Measurements from ENCODE around the gene ZNF91. TPM values are rescaled to one million over a fixed set of nuclear protein-coding genes. Genes with fewer than 3 reads are reported as not detected.
"Not testable (repeated sequence)": the region's sequence is repeated elsewhere in the genome, so short reads cannot be mapped to it uniquely, and the experiment has no call there.

The ZNF91 gene
- polyA plus RNA-seq, 6 donors from 2014 or later = 17.6 to 48.5 (median 40.6) TPM

GRCh38 chr19:23345838-23346237 lies 49.4 kb downstream of the ZNF91 start:
- Mint-ChIP-seq H3K36me3 (peaks cover 76 to 84% of the 10 kb centered on the region in 2 donors), H3K4me1 (peaks cover 11 to 29% (median 23%) of the 10 kb centered on the region in 3 donors), H3K27me3 (no peaks in the 10 kb centered on the region), H3K4me3 (peak overlapping the region in 1 of 8 donors; percentile 77), H3K27ac (no peak overlapping the region), H3K9me3 (peaks cover 36 to 89% (median 88%) of the 10 kb centered on the region in 7 donors)
- ATAC-seq (ENCODE audit: low read depth in 2 of 2) (no peak), DNase-seq (no peak)

GRCh38 chr19:23343434-23344010 lies 51.7 kb downstream of the ZNF91 start:
- Mint-ChIP-seq H3K4me1 (peaks cover 4 to 24% (median 20%) of the 10 kb centered on the region in 3 donors), H3K27ac (peak overlapping the region in 2 of 6 donors; percentile 31 to 65), H3K27me3 (no peaks in the 10 kb centered on the region), H3K36me3 (peaks cover 77 to 80% of the 10 kb centered on the region in 2 donors), H3K4me3 (no peak overlapping the region), H3K9me3 (peaks cover 32 to 91% (median 86%) of the 10 kb centered on the region in 7 donors)
- ATAC-seq (ENCODE audit: low read depth in 2 of 2) = no peak
- DNase-seq = no peak

- Mint-ChIP-seq H3K36me3 (peaks cover 24 to 44% of the 10 kb centered on the region in 2 donors), H3K27ac (peak overlapping the region in 2 of 6 donors; percentile 2 to 30), H3K4me3 (no peak overlapping the region), H3K9me3 (peaks cover 12 to 41% (median 32%) of the 10 kb centered on the region in 7 donors), H3K27me3 (no peaks in the 10 kb centered on the region), H3K4me1 (peaks cover 0 to 17% (median 9%) of the 10 kb centered on the region in 3 donors)
- ATAC-seq (ENCODE audit: low read depth in 2 of 2) (no peak), DNase-seq (no peak)
These were observed 67.1 kb downstream of the ZNF91 start for GRCh38 chr19:23328211-23328610.

GRCh38 chr19:23321953-23322549 lies 73.2 kb downstream of the ZNF91 start:
- peak in 1 of 2 donors; percentile 18 for ATAC-seq (ENCODE audit: low read depth in 2 of 2)
- Mint-ChIP-seq H3K36me3 (peaks cover 7 to 29% of the 10 kb centered on the region in 2 donors), H3K27ac (no peak overlapping the region), H3K4me3 (no peak overlapping the region), H3K4me1 (peaks cover 0 to 12% (median 9%) of the 10 kb centered on the region in 3 donors), H3K9me3 (peaks cover 3 to 27% (median 20%) of the 10 kb centered on the region in 7 donors), H3K27me3 (no peaks in the 10 kb centered on the region)
- no peak for DNase-seq

GRCh38 chr19:23321403-23321802 lies 73.9 kb downstream of the ZNF91 start:
- not testable (repeated sequence) for H3K27ac Mint-ChIP-seq; H3K27me3 Mint-ChIP-seq; DNase-seq; H3K4me3 Mint-ChIP-seq; ATAC-seq (ENCODE audit: low read depth in 2 of 2)
- peaks cover 4 to 27% (median 20%) of the 10 kb centered on the region in 7 donors for H3K9me3 Mint-ChIP-seq
- peaks cover 0 to 12% (median 9%) of the 10 kb centered on the region in 3 donors for H3K4me1 Mint-ChIP-seq
- H3K36me3 Mint-ChIP-seq = peaks cover 7 to 29% of the 10 kb centered on the region in 2 donors

GRCh38 chr19:23319571-23319970 lies 75.7 kb downstream of the ZNF91 start:
- H3K36me3 Mint-ChIP-seq = peaks cover 0 to 17% of the 10 kb centered on the region in 2 donors
- H3K4me3 Mint-ChIP-seq; H3K27ac Mint-ChIP-seq; H3K27me3 Mint-ChIP-seq; DNase-seq; ATAC-seq (ENCODE audit: low read depth in 2 of 2): not testable (repeated sequence)
- peaks cover 0 to 12% (median 0%) of the 10 kb centered on the region in 3 donors for H3K4me1 Mint-ChIP-seq
- peaks cover 4 to 23% (median 15%) of the 10 kb centered on the region in 7 donors for H3K9me3 Mint-ChIP-seq

- H3K27ac Mint-ChIP-seq; H3K27me3 Mint-ChIP-seq; H3K4me3 Mint-ChIP-seq; DNase-seq; ATAC-seq (ENCODE audit: low read depth in 2 of 2); H3K4me1 Mint-ChIP-seq: not testable (repeated sequence)
- peaks cover 4 to 22% (median 12%) of the 10 kb centered on the region in 7 donors for H3K9me3 Mint-ChIP-seq
- peaks cover 0 to 13% of the 10 kb centered on the region in 2 donors for H3K36me3 Mint-ChIP-seq
These were observed 76.3 kb downstream of the ZNF91 start for GRCh38 chr19:23318941-23319340.

GRCh38 chr19:23318143-23318542 lies 77.1 kb downstream of the ZNF91 start:
- DNase-seq = no peak
- Mint-ChIP-seq H3K9me3 (peaks cover 0 to 17% (median 7%) of the 10 kb centered on the region in 7 donors), H3K27me3 (no peaks in the 10 kb centered on the region), H3K36me3 (peaks cover 0 to 5% of the 10 kb centered on the region in 2 donors), H3K4me3 (no peak overlapping the region), H3K4me1 (peaks cover 0 to 2% (median 0%) of the 10 kb centered on the region in 3 donors), H3K27ac (no peak overlapping the region)
- no peak for ATAC-seq (ENCODE audit: low read depth in 2 of 2)

- H3K27ac Mint-ChIP-seq = no peak overlapping the region
- no peak overlapping the region for H3K4me3 Mint-ChIP-seq
- H3K4me1 Mint-ChIP-seq = no peaks in the 10 kb centered on the region
- H3K36me3 Mint-ChIP-seq = no peaks in the 10 kb centered on the region
- H3K27me3 Mint-ChIP-seq = no peaks in the 10 kb centered on the region
- no peak for DNase-seq
- H3K9me3 Mint-ChIP-seq = peaks cover 0 to 15% (median 6%) of the 10 kb centered on the region in 7 donors
- ATAC-seq (ENCODE audit: low read depth in 2 of 2) = no peak
These were observed 80.0 kb downstream of the ZNF91 start for GRCh38 chr19:23315286-23315685.

- no peak overlapping the region for H3K4me3 Mint-ChIP-seq
- no peak overlapping the region for H3K27ac Mint-ChIP-seq
- no peaks in the 10 kb centered on the region for H3K4me1 Mint-ChIP-seq
- peaks cover 0 to 15% (median 6%) of the 10 kb centered on the region in 7 donors for H3K9me3 Mint-ChIP-seq
- ATAC-seq (ENCODE audit: low read depth in 2 of 2) (no peak), DNase-seq (no peak)
- no peaks in the 10 kb centered on the region for H3K27me3 Mint-ChIP-seq
- H3K36me3 Mint-ChIP-seq = no peaks in the 10 kb centered on the region
These were observed 80.6 kb downstream of the ZNF91 start for GRCh38 chr19:23314505-23315251.

GRCh38 chr19:23313196-23313595 lies 82.1 kb downstream of the ZNF91 start:
- H3K9me3 Mint-ChIP-seq = peaks cover 0 to 14% (median 6%) of the 10 kb centered on the region in 7 donors
- H3K36me3 Mint-ChIP-seq = no peaks in the 10 kb centered on the region
- ATAC-seq (ENCODE audit: low read depth in 2 of 2) (no peak), DNase-seq (no peak)
- H3K27me3 Mint-ChIP-seq = no peaks in the 10 kb centered on the region
- no peak overlapping the region for H3K4me3 Mint-ChIP-seq
- H3K4me1 Mint-ChIP-seq = no peaks in the 10 kb centered on the region
- H3K27ac Mint-ChIP-seq = no peak overlapping the region

GRCh38 chr19:23312515-23312914 lies 82.8 kb downstream of the ZNF91 start:
- Mint-ChIP-seq H3K4me3 (no peak overlapping the region), H3K9me3 (peaks cover 0 to 9% (median 6%) of the 10 kb centered on the region in 7 donors), H3K27ac (no peak overlapping the region), H3K27me3 (no peaks in the 10 kb centered on the region), H3K36me3 (no peaks in the 10 kb centered on the region), H3K4me1 (no peaks in the 10 kb centered on the region)
- ATAC-seq (ENCODE audit: low read depth in 2 of 2) (no peak), DNase-seq (no peak)

GRCh38 chr19:23311551-23311950 lies 83.7 kb downstream of the ZNF91 start:
- ATAC-seq (ENCODE audit: low read depth in 2 of 2) = no peak
- no peak overlapping the region for H3K4me3 Mint-ChIP-seq
- no peaks in the 10 kb centered on the region for H3K4me1 Mint-ChIP-seq
- H3K27me3 Mint-ChIP-seq = no peaks in the 10 kb centered on the region
- peaks cover 0 to 11% (median 7%) of the 10 kb centered on the region in 7 donors for H3K9me3 Mint-ChIP-seq
- no peak for DNase-seq
- H3K27ac Mint-ChIP-seq = no peak overlapping the region
- H3K36me3 Mint-ChIP-seq = no peaks in the 10 kb centered on the region
